ENCODE measurements around the gene ZNF560. TPM values are rescaled to one million over a fixed set of nuclear protein-coding genes. Genes with fewer than 3 reads are reported as not detected.

The ZNF560 gene
- polyA plus RNA-seq, 4 donors = 0.26 to 0.90 (median 0.66) TPM

DNA sequence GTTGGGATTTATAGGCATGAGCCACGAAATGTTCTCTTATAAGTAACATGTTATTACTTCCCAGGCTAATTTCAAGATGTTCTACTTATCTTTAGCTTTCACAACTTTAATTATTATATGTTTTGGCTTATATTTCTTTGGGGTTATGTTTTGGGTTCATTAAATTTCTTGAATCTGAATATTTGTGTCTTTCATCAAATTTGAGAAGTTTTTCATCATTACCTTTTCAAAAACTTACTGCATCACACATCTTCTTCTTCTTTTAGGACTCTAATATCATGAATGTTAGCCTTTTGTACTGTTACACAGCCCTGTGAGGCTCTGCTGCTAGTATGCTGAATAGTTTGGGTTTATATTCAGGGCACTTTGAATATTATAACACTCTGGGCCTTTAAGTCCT is 53.4 kb downstream of the ZNF560 start:
- no peak for DNase-seq (ENCODE audit: low read depth in 4 of 4, low spot score in 3 of 4)

DNA sequence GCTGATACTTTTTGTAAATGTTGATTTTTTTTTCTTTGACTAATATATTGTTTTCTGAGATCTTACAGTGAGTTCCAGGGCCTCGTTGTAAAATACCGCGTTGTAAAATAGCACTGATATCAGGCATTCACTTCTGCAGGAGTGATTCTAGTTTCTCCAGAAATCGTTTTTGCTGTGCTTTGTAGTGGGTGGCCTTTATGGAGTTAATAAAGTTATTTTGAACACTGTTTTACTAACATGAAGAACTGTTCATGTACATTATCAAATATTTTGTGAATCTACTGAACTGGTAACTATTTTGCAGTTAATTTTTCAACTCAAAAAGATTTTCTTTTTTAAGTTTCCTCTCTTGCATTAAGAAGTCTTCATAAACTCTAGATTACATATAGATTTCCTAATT is 62.1 kb downstream of the ZNF560 start:
- no peak for DNase-seq (ENCODE audit: low read depth in 4 of 4, low spot score in 3 of 4)

DNA sequence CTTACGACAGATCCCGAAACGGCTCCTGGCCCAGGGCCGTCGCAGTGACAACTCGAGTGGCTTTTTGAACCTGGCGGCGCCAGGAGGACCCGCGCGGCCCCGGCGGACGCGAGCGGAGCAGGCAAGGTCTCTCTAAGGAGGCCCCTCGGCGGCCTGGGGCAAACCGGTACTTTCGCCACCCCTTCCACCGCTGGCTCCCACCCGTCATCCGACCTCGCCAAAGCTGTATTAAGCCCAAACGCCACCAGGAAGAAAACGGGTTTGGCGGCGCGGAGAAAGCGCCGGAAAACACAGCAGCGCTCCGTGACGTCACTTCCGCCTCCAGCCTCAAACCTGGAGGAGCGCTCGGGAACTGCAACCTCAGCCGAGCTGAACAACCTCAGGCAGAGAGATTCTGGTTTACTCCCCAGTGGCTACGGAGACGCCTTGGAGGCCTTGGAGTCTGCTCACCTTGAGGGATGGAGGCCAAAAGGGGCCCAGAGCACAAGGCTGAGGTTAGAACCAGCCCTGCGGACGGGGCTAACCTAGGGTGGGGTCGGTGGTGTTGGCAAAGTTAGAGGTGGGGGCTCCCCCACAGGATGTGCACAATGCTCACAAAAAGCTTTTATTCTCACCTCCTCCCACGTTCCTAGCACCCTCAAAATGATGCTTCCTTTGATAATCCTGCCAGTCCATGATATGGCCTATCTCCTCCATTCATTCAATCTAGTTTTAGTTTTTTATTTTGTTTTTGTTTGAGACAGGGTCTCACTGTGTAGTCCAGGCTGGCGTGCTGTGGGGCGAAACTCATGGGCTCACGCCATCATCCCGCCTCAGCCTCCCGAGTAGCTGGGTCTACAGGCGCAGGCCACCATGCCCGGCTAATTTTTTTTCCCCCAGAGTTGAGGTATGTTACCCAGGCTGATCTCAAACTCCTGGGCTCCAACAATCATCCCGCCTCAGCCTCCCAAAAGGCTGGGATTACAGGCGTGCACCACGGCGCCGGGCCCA is 62.8 kb downstream of the ZNF560 start, which contains the start of gene ZNF266:
ZNF266 (minus strand) TSS at position 295 of the 990 bp plus-strand sequence. CDS start 15,484 bp downstream, outside the sequence.
- DNase-seq (ENCODE audit: low read depth in 4 of 4, low spot score in 3 of 4) = peak; percentile 81 to 90 (median 86)

DNA sequence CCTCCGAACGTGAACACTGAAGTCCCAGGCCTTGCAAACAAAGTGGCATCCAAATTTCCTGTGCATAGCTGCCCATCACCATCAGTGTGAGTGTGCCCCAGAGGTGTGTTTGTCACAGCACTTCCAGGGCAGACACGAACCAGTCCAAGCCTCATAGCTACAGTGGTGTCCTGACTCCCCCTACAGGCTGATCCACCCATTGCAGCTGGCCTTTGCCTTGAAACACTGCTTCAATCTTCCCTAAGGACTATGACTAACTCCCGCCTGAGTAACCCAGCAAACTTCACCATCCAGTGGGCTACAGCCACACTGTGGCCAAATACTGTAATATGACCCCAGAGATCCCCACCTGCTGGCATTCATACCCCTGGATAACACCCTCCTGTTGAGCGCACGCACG is 66.9 kb downstream of the ZNF560 start:
- no peak for DNase-seq (ENCODE audit: low read depth in 4 of 4, low spot score in 3 of 4)

DNA sequence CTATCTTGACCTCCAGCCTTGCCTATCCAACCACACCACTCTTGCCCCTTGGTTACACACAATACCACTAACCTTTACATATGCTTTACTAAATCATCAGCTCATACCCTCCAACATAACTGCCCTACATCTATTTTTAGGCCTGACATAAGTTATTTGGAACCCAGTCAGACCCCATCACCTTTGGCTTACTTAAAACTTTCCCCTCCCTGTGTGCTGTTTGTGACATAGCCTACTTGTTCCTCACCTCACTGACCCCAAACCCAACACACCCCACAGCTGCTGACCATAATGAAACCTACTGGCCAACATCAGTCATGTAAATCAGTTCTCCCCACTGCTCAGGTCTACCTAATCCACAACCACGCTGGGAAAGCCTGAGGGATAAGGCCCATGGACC is 68.0 kb downstream of the ZNF560 start:
- no peak for DNase-seq (ENCODE audit: low read depth in 4 of 4, low spot score in 3 of 4)

DNA sequence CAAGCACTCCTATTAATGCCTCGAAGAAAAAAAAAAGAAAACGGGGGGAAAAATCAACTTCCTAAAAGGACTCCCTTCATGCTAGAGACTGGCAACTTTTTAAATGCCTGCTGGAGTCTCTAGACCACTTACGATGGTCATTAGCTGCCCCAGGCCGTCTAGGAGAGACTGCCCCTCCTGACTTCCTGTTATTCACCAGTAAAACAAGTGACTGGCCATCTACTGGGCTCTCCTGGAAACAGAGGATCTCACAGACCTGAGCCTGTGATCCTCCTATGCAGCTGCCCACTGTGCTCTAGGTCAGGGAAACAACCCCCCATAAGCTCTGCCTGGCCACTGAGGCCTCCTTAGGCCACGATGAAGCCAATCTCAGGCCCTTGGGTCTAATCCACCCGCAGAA is 70.5 kb downstream of the ZNF560 start:
- no peak for DNase-seq (ENCODE audit: low read depth in 4 of 4, low spot score in 3 of 4)

Other genes starting within 250 kb of the ZNF560 start
- not detected for gene OR7E24, start 247.7 kb downstream of the ZNF560 start, polyA plus RNA-seq (ENCODE audit: insufficient read length in 4 of 4)
- gene ZNF699, start 188.8 kb downstream of the ZNF560 start, polyA plus RNA-seq (ENCODE audit: insufficient read length in 4 of 4) = 1 to 10 TPM; 6.3 to 7.5 (median 7.0) TPM
- 10 to 100 TPM; 60.9 to 72.3 (median 70.1) TPM for gene ZNF559, start 174.4 kb downstream of the ZNF560 start, polyA plus RNA-seq (ENCODE audit: insufficient read length in 4 of 4)
- gene ZNF177, start 135.6 kb downstream of the ZNF560 start, polyA plus RNA-seq (ENCODE audit: insufficient read length in 4 of 4) = 10 to 100 TPM; 10.9 to 12.6 (median 11.2) TPM
- 10 to 100 TPM; 32.7 to 60.9 (median 40.1) TPM for gene ZNF266, start 63.0 kb downstream of the ZNF560 start, polyA plus RNA-seq (ENCODE audit: insufficient read length in 4 of 4)
- 10 to 100 TPM; 19.6 to 27.5 (median 23.0) TPM for gene ZNF426, start 40.0 kb upstream of the ZNF560 start, polyA plus RNA-seq (ENCODE audit: insufficient read length in 4 of 4)
- 10 to 100 TPM in 3 of 4 donors, 1 to 10 TPM in 1; 9.5 to 24.3 (median 20.4) TPM for gene ZNF121, start 85.9 kb upstream of the ZNF560 start, polyA plus RNA-seq (ENCODE audit: insufficient read length in 4 of 4)
- 10 to 100 TPM; 53.9 to 62.5 (median 61.6) TPM for gene ZNF561, start 122.6 kb upstream of the ZNF560 start, polyA plus RNA-seq (ENCODE audit: insufficient read length in 4 of 4)
- 10 to 100 TPM; 20.9 to 28.0 (median 24.9) TPM for gene ZNF562, start 176.5 kb upstream of the ZNF560 start, polyA plus RNA-seq (ENCODE audit: insufficient read length in 4 of 4)

Data from left renal pelvis (tissue), 4 donors.